ENCODE measurements around the gene IL3RA.
"Not testable (repeated sequence)": the region's sequence is repeated elsewhere in the genome, so short reads cannot be mapped to it uniquely, and the experiment has no call there.

The IL3RA gene

GRCh38 chrX:1398431-1399340 lies 62.1 kb downstream of the IL3RA start:
- DNase-seq (ENCODE audit: low read depth): no peak

- no peak for DNase-seq (ENCODE audit: low read depth)
Measured at GRCh38 chrX:1400049-1400448, 63.5 kb downstream of the IL3RA start.

GRCh38 chrX:1400742-1401471 lies 64.3 kb downstream of the IL3RA start:
- DNase-seq (ENCODE audit: low read depth): no peak

- no peak for DNase-seq (ENCODE audit: low read depth)
Measured at GRCh38 chrX:1401611-1402430, 65.2 kb downstream of the IL3RA start.

GRCh38 chrX:1403228-1403627 lies 66.6 kb downstream of the IL3RA start:
- no peak for DNase-seq (ENCODE audit: low read depth)

GRCh38 chrX:1403867-1404266 lies 67.3 kb downstream of the IL3RA start:
- not testable (repeated sequence) for DNase-seq (ENCODE audit: low read depth)

- DNase-seq (ENCODE audit: low read depth): not testable (repeated sequence)
Measured at GRCh38 chrX:1405769-1406168, 69.2 kb downstream of the IL3RA start.

- DNase-seq (ENCODE audit: low read depth): no peak
Measured at GRCh38 chrX:1407035-1407434, 70.5 kb downstream of the IL3RA start.

GRCh38 chrX:1411326-1411725 lies 74.7 kb downstream of the IL3RA start:
- DNase-seq (ENCODE audit: low read depth): no peak

- no peak for DNase-seq (ENCODE audit: low read depth)
Measured at GRCh38 chrX:1412551-1413161, 76.1 kb downstream of the IL3RA start.

GRCh38 chrX:1416327-1416784 lies 79.8 kb downstream of the IL3RA start:
- DNase-seq (ENCODE audit: low read depth): no peak

GRCh38 chrX:1416965-1417760 lies 80.6 kb downstream of the IL3RA start:
- DNase-seq (ENCODE audit: low read depth): no peak

- no peak for DNase-seq (ENCODE audit: low read depth)
Measured at GRCh38 chrX:1417921-1418771, 81.6 kb downstream of the IL3RA start.

- no peak for DNase-seq (ENCODE audit: low read depth)
Measured at GRCh38 chrX:1418901-1419544, 82.4 kb downstream of the IL3RA start.

GRCh38 chrX:1419545-1420355 lies 83.2 kb downstream of the IL3RA start:
- no peak for DNase-seq (ENCODE audit: low read depth)

- DNase-seq (ENCODE audit: low read depth): no peak
Measured at GRCh38 chrX:1420371-1420770, 83.8 kb downstream of the IL3RA start.

- DNase-seq (ENCODE audit: low read depth): no peak
Measured at GRCh38 chrX:1421433-1422134, 85.0 kb downstream of the IL3RA start.

GRCh38 chrX:1422135-1422465 lies 85.5 kb downstream of the IL3RA start:
- no peak for DNase-seq (ENCODE audit: low read depth)

All from fibroblast of the conjunctiva (primary cell).